Fibroblast of skin of abdomen (primary cell): ENCODE measurements around the gene ZNRF4.

Experiments
- DNase-seq: peaks from one replicate; pipeline ENCODE4 v3.0.0-alpha.2; 2013

Gene ZNRF4

DNA sequence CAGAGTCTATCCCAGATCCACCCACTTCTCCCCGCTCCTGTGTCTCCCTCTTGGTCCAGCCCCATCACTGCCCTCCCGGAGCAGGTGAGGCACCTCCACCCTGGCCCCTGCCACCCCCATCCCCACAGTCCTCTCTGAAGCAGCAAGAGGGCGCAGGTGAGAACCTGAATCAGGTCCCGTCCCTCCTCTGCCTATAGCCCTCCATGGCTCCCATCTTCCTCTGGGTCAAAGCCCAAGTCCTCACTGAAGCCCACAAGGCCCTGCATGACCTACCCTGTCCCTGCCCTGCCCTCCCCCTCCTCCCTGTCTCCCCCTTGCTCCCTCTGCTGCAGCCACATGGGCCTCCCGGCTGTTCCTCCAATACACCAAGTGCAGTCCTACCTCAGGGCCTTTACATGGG lies 10.8 kb upstream of the ZNRF4 start:
- no peak for DNase-seq

DNA sequence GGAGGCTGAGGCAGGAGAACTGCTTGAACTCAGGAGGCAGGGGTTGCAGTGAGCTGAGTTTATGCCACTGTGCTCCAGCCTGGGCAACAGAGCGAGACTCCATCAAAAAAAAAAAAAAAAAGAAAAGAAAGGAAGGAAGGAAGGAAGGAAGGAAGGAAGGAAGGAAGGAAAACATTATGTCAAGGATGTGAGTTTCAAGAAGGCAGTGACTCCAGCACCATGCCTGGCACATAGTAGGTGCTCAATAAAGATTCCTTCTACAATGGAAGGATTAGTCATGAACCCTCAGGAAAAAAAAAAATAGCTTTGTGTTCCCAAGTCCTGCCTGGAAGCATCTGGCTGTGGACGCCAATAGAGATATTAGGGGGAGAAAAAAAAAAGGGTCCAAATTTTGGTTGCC lies 10.1 kb upstream of the ZNRF4 start:
- no peak for DNase-seq

- DNase-seq, result peak; percentile 33
Measured at GRCh38 chr19:5445561-5446055, 9.6 kb upstream of the ZNRF4 start.

GRCh38 chr19:5447700-5448311 lies 7.4 kb upstream of the ZNRF4 start:
- DNase-seq, result peak; percentile 44

GRCh38 chr19:5448374-5448773 lies 6.8 kb upstream of the ZNRF4 start:
- DNase-seq, result no peak

- no peak for DNase-seq
Measured at GRCh38 chr19:5450482-5451126, 4.6 kb upstream of the ZNRF4 start.

- no peak for DNase-seq
Measured at GRCh38 chr19:5451494-5451893, 3.7 kb upstream of the ZNRF4 start.

DNA sequence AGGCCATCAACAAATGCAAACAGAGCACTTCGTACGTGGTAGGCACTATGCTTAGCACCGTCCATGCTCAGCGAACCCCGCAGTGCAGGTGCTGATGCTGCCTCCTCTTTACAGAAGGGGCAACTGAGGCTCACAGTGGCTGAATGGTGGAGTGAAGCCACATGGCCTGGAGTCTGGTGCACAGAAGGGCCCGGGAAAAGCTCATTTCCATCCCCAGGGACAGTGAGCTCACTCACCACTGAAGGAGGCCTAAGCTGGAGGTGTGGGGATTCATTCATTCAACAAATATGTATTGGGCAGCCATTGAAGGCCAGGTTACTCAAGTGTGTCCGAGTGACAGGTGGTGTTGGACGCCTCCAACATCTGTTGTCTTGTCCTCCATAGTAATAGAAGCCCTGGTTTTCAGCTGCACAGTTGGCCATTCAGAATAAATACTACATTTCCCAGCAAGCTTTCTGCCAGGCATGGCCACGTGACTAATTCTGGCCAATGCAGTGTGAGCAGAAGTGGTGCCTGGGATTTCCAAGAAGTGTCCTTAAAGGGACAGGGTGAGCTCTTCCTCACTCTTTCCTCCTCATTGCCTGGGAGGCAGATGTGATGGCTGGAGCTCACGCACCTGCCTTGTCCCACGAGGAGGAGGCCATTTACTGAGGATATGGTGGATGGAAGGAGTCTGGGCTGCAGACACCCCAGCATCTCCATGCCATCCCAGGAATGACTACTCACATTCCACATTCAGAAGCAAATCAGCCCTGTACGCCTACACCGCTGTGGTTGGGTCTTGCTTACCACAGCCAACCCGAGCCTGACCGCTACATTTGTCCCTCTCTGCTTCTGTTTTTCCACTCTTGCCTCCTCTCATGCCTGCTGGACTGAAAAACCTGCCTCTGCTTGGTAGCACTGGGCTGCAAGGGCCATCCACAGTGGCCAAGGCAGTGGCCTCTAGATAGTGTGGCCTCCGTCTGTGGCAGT lies 2.3 kb upstream of the ZNRF4 start:
- no peak for DNase-seq

- no peak for DNase-seq
Measured at GRCh38 chr19:5454743-5455142, 474 bp upstream of the ZNRF4 start.

DNA sequence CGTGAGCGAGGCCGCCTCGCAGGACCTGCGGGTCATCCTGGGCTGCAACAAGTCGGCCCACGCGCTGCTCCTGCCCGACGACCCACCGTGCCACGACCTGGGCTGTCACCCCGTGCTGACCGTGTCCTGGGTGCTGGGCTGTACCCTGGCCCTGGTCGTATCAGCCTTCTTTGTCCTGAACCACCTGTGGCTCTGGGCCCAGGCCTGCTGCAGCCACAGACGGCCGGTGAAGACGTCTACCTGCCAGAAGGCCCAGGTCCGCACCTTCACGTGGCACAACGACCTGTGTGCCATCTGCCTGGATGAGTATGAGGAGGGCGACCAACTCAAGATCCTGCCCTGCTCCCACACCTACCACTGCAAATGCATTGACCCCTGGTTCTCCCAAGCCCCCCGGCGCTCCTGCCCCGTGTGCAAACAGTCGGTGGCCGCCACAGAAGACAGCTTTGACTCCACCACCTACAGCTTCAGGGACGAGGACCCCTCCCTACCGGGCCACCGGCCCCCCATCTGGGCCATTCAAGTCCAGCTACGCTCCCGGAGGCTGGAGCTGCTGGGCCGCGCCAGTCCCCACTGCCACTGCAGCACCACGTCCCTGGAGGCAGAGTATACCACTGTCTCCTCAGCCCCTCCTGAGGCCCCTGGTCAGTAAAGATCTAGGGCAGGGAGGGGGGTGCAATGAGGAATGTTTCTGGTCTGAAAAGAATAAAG lies 1.1 kb downstream of the ZNRF4 start:
- DNase-seq, result no peak

DNA sequence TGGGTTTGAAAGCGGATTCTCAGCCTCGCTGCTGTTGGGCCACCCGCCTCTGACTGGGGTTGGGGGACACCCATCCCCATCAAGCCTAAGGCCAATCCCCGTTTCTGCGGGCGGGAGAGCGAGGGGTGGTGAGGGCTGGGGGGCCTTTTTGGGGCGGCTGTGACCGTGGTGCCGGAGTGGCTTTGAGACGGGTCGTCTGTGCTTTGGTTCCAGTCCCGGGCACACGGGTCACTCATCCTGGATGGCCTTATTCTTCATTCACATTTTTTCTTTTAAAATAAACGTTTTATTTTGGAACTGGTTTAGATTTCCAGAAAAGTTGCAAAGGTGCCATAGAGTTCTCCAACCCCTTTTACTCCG lies 1.6 kb downstream of the ZNRF4 start:
- DNase-seq, result no peak

- DNase-seq, result no peak
Measured at GRCh38 chr19:5457709-5458108, 2.5 kb downstream of the ZNRF4 start.

DNA sequence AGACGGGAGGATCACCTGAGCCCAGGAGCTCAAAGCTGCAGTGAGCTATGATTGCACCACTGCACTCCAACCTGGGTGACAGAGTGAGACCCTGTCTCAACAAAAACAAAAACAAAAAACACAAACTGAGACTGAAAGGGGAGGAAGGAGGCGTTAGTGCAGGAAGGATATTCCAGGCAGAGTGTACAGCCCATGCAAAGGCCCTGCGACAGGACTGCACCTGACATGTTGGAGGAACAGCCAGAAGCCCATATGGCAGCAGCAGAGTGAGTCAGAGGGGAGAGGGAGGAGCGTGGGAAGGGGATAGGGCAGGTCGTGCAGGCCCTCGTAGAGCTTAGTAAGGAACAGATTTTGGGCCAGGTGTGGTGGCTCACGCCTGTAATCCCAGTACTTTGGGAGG lies 3.2 kb downstream of the ZNRF4 start:
- no peak for DNase-seq

DNA sequence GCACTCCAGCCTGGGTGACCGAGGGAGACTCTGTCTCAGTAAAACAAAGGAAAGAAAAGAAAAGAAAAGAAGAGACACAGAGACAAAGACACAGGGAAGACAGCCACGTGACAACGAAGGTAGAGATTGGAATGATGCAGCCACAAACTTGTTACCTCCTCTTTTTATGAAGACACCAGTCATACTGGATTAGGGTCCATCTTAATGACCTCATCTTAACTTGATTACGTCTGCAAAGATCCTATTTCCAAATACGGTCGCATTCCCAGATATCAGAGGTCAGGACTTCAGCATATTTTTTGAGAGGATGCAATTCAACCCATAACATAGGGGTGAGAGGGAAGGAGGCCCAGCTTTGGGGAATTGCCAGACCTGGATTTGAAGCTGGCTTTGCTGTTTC lies 4.1 kb downstream of the ZNRF4 start:
- no peak for DNase-seq

- no peak for DNase-seq
Measured at GRCh38 chr19:5460748-5461147, 5.5 kb downstream of the ZNRF4 start.

DNA sequence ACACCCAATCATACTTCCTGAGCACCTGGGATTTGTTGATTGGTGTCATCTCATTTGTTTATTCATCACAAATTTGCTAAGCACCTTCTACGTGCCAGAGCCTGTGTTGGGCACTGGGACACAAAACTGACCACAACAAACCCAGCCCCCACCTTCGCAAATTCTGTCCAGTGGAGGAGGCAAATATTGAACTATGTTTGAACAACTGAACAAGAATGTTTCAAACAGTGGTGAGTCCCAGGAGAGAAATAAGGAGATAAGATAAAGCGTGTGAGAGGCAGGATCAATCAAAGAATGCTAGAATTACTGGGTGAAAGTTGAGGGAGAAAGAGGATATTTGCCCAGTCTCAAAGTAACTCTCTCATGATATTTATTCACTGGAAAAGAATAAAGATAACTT lies 8.7 kb downstream of the ZNRF4 start:
- no peak for DNase-seq

DNA sequence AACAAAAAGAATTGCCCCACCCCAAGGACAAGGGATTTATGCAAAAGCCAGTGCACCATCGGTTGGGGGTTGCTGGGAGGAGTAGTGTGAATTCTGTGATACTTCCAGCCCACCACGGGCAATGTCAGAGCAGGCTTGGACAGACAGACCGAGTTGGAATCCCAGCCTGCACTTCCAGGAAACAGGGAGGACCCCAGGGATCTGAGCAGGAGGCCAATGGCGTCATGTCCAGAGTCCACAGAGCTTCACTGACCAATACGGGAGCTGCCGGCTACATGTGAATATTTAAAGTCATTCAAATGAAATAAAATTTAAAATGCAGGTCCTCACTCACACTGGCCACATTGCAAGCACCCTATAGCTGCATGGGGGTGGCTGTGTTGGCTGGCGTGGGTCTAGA lies 10.9 kb downstream of the ZNRF4 start:
- no peak for DNase-seq

DNA sequence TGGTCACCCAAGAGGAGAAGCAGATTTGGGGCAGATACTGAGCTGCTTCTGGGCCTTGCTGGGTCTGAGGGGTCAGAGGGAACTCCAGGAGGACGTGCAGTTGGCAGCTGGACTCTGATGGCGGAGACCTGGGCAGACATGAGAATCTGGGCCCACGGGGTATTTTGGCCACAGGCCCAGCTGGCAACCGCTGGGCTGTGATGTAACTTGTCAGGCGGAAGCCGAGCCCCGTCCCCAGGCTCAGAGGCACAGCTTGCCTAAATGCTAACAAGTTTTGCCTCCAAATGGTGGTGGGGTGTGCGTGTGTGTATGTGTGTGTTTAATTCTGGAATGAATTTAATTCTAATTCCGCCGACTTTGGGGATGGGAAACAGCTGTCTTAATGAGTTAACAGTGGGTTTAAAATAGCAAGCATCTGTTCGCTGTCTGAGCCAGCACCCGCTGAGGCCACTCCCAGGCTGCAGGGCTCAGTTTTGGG lies 11.6 kb downstream of the ZNRF4 start:
- no peak for DNase-seq

- no peak for DNase-seq
Measured at GRCh38 chr19:5470264-5470671, 15.1 kb downstream of the ZNRF4 start.

GRCh38 chr19:5472286-5472685 lies 17.1 kb downstream of the ZNRF4 start:
- DNase-seq, result no peak

DNA sequence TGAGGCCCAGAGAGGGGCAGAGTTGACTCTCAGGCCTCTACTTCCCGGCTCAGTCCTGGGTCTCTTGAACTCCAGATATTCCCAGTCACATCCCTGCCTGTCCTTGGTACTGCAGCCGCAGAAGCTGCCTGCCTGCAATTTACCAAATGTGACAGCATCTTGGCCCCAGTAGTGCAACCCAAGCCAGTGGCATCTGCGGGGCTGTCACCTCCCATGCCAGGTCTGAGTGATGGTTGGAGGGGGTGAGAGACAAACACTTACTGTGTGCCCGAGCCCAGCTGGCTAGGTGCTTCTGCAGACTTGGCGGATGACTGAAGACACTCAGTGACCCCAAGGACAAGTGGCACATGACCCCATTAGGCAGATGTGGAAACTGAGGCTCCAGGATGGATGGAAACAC lies 18.4 kb downstream of the ZNRF4 start:
- DNase-seq, result no peak

GRCh38 chr19:5477451-5478215 lies 22.4 kb downstream of the ZNRF4 start:
- DNase-seq, result no peak
